ENCODE data around the gene AP2S1. TPM values are rescaled to one million over a fixed set of nuclear protein-coding genes. Genes with fewer than 3 reads are reported as not detected.
"Not testable (repeated sequence)": the region's sequence is repeated elsewhere in the genome, so short reads cannot be mapped to it uniquely, and the experiment has no call there.

The AP2S1 gene
- total and polyA plus RNA-seq, 2 donors (not counting 1 experiment from before 2014, with no cell fraction given): 143 to 201 TPM

GRCh38 chr19:46825731-46826055 lies 25.0 kb downstream of the AP2S1 start:
- H3K79me2 ChIP-seq (ENCODE audit: control insufficient read depth, insufficient read depth, low read length): no peaks in the 10 kb centered on the region
- H3K27me3 ChIP-seq (ENCODE audit: control insufficient read depth, insufficient read depth, low read length): no peaks in the 10 kb centered on the region
- no peak overlapping the region for H3K4me3 ChIP-seq (replicated peaks in 1 of 4; ENCODE audit: control extremely low read depth in 1 of 4, insufficient read depth in 1 of 4, low read depth in 3 of 4, low read length in 4 of 4)
- H3K4me1 ChIP-seq (ENCODE audit: control insufficient read depth, extremely low read depth, insufficient read depth, low read length): no peaks in the 10 kb centered on the region
- no peaks in the 10 kb centered on the region for H3K9me3 ChIP-seq (ENCODE audit: control insufficient read depth, insufficient read depth, low read depth, low read length)
- no peak overlapping the region for H3K4me2 ChIP-seq (ENCODE audit: extremely low read depth, insufficient read depth, low read length)
- H3K9ac ChIP-seq (ENCODE audit: insufficient read depth, low read length): no peak overlapping the region
- no peak for DNase-seq (ENCODE audit: low read depth in 2 of 2)
- TF ChIP-seq EZH2 (IDR thresholded peaks at IDR 0.05; ENCODE audit: low read length, missing control alignments) (no peak), CTCF (conservative IDR thresholded peaks at IDR 0.05 in 1 of 2, IDR thresholded peaks at IDR 0.05 in 1 of 2; ENCODE audit: low read depth in 1 of 2, low read length in 2 of 2) (no peak)
- no peak overlapping the region for H2AFZ ChIP-seq (ENCODE audit: low read length)
- H3K27ac ChIP-seq (ENCODE audit: insufficient read depth, low read length): no peak overlapping the region
- H3K36me3 ChIP-seq (ENCODE audit: control insufficient read depth, insufficient read depth, low read length): no peaks in the 10 kb centered on the region
- no peaks in the 10 kb centered on the region for H4K20me1 ChIP-seq (ENCODE audit: control insufficient read depth, extremely low read depth, insufficient read depth, low read length)

- Histone ChIP-seq H3K4me3 (replicated peaks in 1 of 4; ENCODE audit: control extremely low read depth in 1 of 4, insufficient read depth in 1 of 4, low read depth in 3 of 4, low read length in 4 of 4) (no peak overlapping the region), H3K9me3 (ENCODE audit: control insufficient read depth, insufficient read depth, low read depth, low read length) (no peaks in the 10 kb centered on the region), H3K27ac (ENCODE audit: insufficient read depth, low read length) (no peak overlapping the region), H3K9ac (ENCODE audit: insufficient read depth, low read length) (no peak overlapping the region), H3K4me1 (ENCODE audit: control insufficient read depth, extremely low read depth, insufficient read depth, low read length) (no peaks in the 10 kb centered on the region), H4K20me1 (ENCODE audit: control insufficient read depth, extremely low read depth, insufficient read depth, low read length) (no peaks in the 10 kb centered on the region), H2AFZ (ENCODE audit: low read length) (no peak overlapping the region), H3K79me2 (ENCODE audit: control insufficient read depth, insufficient read depth, low read length) (no peaks in the 10 kb centered on the region), H3K27me3 (ENCODE audit: control insufficient read depth, insufficient read depth, low read length) (no peaks in the 10 kb centered on the region), H3K4me2 (ENCODE audit: extremely low read depth, insufficient read depth, low read length) (no peak overlapping the region), H3K36me3 (ENCODE audit: control insufficient read depth, insufficient read depth, low read length) (no peaks in the 10 kb centered on the region)
- peak in 1 of 2 donors; percentile 26 for DNase-seq (ENCODE audit: low read depth in 2 of 2)
- TF ChIP-seq EZH2 (IDR thresholded peaks at IDR 0.05; ENCODE audit: low read length, missing control alignments) (no peak), CTCF (conservative IDR thresholded peaks at IDR 0.05 in 1 of 2, IDR thresholded peaks at IDR 0.05 in 1 of 2; ENCODE audit: low read depth in 1 of 2, low read length in 2 of 2) (no peak)
These were observed 25.5 kb downstream of the AP2S1 start for GRCh38 chr19:46824890-46825730.

GRCh38 chr19:46823049-46823448 lies 27.6 kb downstream of the AP2S1 start:
- Histone ChIP-seq H3K4me3 (replicated peaks in 1 of 4; ENCODE audit: control extremely low read depth in 1 of 4, insufficient read depth in 1 of 4, low read depth in 3 of 4, low read length in 4 of 4) (no peak overlapping the region), H3K27ac (ENCODE audit: insufficient read depth, low read length) (no peak overlapping the region), H3K36me3 (ENCODE audit: control insufficient read depth, insufficient read depth, low read length) (no peaks in the 10 kb centered on the region), H3K27me3 (ENCODE audit: control insufficient read depth, insufficient read depth, low read length) (no peaks in the 10 kb centered on the region), H3K9ac (ENCODE audit: insufficient read depth, low read length) (no peak overlapping the region), H2AFZ (ENCODE audit: low read length) (no peak overlapping the region), H3K9me3 (ENCODE audit: control insufficient read depth, insufficient read depth, low read depth, low read length) (no peaks in the 10 kb centered on the region), H4K20me1 (ENCODE audit: control insufficient read depth, extremely low read depth, insufficient read depth, low read length) (no peaks in the 10 kb centered on the region), H3K4me1 (ENCODE audit: control insufficient read depth, extremely low read depth, insufficient read depth, low read length) (no peaks in the 10 kb centered on the region), H3K79me2 (ENCODE audit: control insufficient read depth, insufficient read depth, low read length) (no peaks in the 10 kb centered on the region), H3K4me2 (ENCODE audit: extremely low read depth, insufficient read depth, low read length) (no peak overlapping the region)
- no peak for TF ChIP-seq CTCF (conservative IDR thresholded peaks at IDR 0.05 in 1 of 2, IDR thresholded peaks at IDR 0.05 in 1 of 2; ENCODE audit: low read depth in 1 of 2, low read length in 2 of 2)
- no peak for TF ChIP-seq EZH2 (IDR thresholded peaks at IDR 0.05; ENCODE audit: low read length, missing control alignments)
- no peak for DNase-seq (ENCODE audit: low read depth in 2 of 2)

GRCh38 chr19:46822410-46822787 lies 28.2 kb downstream of the AP2S1 start:
- H3K27ac ChIP-seq (ENCODE audit: insufficient read depth, low read length); H3K4me2 ChIP-seq (ENCODE audit: extremely low read depth, insufficient read depth, low read length); DNase-seq (ENCODE audit: low read depth in 2 of 2); H2AFZ ChIP-seq (ENCODE audit: low read length); H3K9me3 ChIP-seq (ENCODE audit: control insufficient read depth, insufficient read depth, low read depth, low read length); H3K79me2 ChIP-seq (ENCODE audit: control insufficient read depth, insufficient read depth, low read length); H3K4me3 ChIP-seq (replicated peaks in 1 of 4; ENCODE audit: control extremely low read depth in 1 of 4, insufficient read depth in 1 of 4, low read depth in 3 of 4, low read length in 4 of 4); H3K4me1 ChIP-seq (ENCODE audit: control insufficient read depth, extremely low read depth, insufficient read depth, low read length); H3K9ac ChIP-seq (ENCODE audit: insufficient read depth, low read length); H3K36me3 ChIP-seq (ENCODE audit: control insufficient read depth, insufficient read depth, low read length); H4K20me1 ChIP-seq (ENCODE audit: control insufficient read depth, extremely low read depth, insufficient read depth, low read length); H3K27me3 ChIP-seq (ENCODE audit: control insufficient read depth, insufficient read depth, low read length): not testable (repeated sequence)
